HG03378 (cell line): ENCODE measurements around the gene RIN3.
"Not testable (repeated sequence)": the region's sequence is repeated elsewhere in the genome, so short reads cannot be mapped to it uniquely, and the experiment has no call there.

ENCODE experiments used
- ATAC-seq: cut with Tn5 transposase; IDR thresholded peaks from one replicate; pipeline ENCODE4 v1.9.1; 2021; ENCODE audit warnings: mild to moderate bottlenecking, moderate library complexity; ENCODE audit not compliant: unreplicated experiment

RIN3 gene

DNA sequence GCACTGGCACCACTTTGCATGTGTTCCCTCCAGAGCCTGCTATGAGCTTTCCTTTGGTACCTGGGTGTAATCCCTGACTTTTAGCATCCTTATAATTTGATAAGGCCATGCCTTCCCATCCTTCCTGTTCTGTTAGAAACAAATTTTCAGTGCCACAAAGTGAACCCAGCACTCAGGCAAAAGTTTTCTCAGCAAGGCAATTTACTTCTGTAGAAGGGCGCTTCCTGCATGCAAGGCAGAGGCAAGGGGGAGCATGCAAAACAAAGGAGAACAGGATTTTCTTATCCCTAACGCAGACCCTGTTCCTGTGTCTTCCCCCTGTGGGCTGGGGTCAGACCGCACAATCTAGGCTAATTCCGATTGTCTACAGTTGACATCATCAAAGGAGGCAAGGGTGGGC is 108.7 kb downstream of the RIN3 start:
- ATAC-seq: no peak

DNA sequence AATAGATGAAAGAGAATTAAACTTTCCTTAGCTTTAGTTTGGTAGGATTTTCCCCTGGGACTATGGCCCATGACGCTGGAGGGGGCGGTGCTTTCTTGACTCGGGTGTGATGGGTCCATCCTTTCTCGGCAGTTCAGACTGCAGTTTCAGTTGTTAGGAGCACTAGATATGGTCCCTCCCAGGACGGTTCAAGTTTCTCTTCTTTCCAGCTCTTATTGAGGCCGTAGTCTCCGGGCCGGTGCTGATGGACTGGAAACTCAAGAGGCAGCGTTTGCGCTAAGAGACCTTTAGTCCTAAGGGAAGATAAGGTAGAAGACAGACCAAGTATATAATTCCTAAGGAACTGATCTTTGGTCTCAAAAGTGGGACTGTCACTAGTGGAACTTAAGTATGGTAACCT is 111.2 kb downstream of the RIN3 start:
- ATAC-seq: no peak

DNA sequence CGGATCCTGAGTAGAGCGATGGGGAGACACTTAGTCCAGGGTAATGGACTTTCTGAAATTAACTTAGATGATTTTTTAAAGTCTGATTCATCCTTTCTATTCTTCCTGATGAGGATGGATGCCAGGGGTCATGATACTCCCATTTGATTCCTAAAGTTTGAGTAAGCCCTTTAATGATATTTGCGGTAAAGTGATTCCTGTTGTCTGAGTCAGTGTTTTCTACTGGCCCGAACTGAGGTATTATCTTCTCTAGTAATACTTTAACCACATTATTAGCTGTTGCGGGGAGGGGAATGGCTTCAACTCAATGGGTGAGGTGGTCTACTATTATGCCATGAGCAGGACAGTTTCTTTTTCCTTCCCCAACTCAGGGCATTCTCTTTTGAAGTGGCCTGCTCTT is 111.6 kb downstream of the RIN3 start:
- no peak for ATAC-seq

DNA sequence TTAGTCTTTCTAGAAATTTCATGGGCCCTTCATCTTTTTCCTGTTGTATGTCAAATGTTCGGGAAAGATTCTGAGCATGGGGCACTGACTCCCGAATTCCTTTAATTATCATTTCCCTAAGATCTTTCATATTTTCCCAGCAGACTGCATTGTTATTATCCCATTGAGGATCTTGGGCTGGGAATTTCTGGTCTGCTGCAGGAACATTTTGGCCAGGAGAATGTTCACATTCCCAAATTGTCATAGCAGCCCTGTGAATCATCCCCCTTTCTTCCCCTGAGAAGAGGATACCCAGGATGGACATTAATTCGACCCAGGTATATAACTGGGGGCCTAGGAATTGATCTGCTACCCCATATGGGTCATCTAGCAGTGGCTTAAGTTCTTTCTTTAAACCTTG is 112.5 kb downstream of the RIN3 start:
- ATAC-seq: no peak

DNA sequence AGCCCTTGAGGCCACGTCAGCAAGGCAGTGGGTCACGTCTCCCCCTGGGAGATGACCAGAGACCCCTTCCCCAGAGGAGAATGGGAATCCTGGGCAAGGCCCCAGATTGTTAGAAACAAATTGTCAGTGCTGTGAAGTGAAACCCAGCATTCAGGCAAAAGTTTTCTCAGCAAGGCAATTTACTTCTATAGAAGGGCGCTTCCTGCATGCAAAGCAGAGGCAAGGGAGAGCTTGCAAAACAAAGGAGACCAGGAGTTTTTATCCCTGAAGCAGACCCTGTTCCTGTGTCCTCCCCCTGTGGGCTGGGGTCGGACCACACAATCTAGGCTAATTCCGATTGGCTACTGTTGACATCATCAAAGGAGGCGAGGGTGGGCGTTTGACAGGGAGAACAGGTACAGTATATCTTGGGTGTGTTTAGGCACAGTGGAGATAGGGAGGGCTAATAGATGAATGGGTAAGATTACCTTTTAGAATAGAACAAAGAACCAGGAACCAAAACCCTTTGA is 114.2 kb downstream of the RIN3 start:
- no peak for ATAC-seq

DNA sequence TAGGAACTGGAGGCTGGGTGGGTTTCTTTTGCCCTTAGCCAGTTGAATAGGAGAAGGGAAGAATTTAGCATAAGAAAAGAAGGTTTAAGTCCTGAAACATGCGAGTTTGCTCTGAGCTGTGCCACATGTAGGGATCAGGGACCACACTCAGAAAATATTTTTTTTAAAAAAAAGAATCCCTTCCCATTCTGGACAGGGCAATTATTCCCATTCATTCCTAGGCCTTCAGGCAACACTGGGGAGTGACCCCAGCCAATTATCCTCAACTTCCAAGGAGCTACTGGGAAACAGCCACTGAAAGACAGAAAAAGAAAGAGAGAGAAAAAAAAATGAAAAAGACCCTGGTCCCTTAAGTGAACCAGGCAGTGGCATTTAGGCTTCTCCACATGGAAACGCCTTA is 115.1 kb downstream of the RIN3 start:
- no peak for ATAC-seq

DNA sequence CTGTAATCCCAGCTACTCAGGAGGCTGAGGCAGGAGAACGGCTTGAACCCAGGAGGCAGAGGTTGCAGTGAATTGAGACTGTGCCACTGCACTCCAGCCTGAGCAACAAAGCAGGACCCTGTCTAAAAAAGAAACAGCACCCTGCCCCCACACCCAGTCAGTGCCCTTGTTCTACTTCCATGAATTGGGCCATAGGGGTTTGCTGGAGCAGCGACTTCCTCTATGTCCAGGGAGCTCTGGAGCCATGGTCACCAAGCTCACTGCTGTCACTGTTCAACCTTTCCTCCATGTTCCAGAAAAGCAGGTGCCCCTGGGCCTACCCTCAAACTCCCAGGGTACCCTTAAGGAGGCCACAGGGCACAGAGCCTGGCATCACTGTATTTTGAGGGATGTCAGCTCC is 116.8 kb downstream of the RIN3 start:
- ATAC-seq: no peak

- no peak for ATAC-seq
Measured at GRCh38 chr14:92631098-92631497, 117.5 kb downstream of the RIN3 start.

DNA sequence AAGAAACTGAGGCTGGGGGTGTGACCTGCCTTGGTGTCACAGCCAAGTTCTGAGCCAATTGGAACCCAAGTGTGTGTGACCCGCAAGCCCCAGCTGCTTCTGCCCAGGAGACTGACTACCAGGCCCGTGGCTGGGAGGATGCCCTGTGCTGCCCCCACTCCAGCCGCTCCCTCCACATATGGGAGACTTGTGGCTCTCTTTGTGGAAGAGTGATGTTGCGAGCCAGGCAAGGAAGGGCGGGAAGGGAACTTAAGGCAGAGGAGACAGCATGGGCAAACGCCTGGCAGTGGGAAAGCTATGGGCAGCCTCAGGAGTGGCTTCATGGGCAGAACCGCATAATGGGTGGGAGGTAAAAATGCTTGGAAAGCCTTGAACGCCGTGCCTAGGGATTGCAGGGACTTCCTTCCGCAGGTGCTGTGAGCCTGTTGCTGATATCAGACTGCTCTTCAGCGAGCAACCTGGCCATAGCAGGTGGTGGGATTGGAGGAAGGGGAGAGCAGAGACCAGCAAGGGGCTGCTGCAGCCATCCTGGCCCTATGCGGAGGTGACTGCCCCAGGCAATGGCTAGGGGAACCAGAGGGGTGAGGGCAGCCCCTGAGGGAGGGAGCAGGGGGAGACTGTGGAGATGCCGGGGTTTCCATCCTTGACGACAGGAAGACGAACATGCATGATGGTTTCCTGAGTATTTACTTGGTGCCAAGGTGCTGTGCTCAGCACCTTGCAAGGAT is 119.1 kb downstream of the RIN3 start:
- no peak for ATAC-seq

- no peak for ATAC-seq
Measured at GRCh38 chr14:92633274-92633616, 119.7 kb downstream of the RIN3 start.

GRCh38 chr14:92633724-92634123 is 120.1 kb downstream of the RIN3 start:
- ATAC-seq: no peak

DNA sequence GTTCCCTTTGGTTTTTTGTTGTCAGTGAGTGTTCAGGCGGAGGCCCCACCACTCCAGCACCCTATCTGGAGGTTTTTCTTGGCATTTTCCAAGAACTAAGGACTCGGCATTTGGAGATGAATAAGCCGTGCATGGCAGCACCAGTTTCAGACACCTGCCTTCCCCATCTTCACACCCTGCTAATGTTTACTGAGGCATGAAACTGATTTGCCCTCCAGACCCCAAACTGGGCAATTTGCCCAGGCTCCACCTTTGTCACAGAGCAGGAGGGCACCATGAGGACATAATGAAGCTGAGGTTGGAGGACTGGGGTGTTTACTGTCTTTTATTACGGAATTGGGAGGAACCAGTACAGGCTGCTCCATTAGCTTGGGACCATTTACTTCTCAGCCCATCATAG is 121.5 kb downstream of the RIN3 start:
- no peak for ATAC-seq

DNA sequence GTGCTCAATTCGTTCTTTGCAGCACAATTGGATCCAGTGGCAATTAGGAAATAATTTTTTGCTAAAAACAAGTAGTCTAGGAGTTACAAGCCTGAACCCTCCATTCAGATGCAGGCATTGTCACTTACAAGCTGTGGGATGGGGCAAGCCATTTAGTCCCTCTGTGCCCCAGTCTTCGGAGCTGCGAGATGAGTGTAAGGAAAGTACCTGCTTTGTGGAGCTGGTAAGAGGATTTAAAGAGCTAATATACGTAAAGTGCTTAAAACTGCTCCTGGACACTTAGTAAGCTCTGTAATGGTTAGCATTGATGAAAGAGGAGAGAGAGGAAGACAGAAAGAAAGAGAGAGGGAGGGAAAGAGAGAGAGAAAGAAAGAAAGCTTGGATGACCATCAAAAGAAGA is 122.3 kb downstream of the RIN3 start:
- no peak for ATAC-seq

GRCh38 chr14:92637228-92637627 is 123.6 kb downstream of the RIN3 start:
- ATAC-seq: no peak

DNA sequence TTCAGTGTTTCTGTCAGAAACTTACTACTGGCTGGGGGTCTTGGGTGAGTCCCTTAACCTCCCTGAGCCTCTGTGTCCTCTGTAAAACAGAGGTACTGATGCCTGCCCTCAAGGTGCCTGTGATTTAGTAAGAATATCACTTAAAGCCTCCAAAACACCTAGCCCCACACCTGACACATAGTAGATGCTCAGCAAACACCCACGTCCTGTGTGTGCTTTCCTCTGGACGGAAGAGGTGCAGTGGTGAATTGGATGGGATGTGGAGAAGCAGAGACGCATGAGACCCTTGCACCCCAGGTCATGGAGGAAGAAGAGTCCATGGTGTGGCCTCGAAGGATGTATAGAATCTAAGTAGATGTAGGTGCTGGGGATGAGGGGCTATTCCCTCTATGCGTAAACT is 124.3 kb downstream of the RIN3 start:
- no peak for ATAC-seq

- ATAC-seq: no peak
Measured at GRCh38 chr14:92638266-92638665, 124.7 kb downstream of the RIN3 start.

- ATAC-seq: no peak
Measured at GRCh38 chr14:92638904-92639303, 125.3 kb downstream of the RIN3 start.

DNA sequence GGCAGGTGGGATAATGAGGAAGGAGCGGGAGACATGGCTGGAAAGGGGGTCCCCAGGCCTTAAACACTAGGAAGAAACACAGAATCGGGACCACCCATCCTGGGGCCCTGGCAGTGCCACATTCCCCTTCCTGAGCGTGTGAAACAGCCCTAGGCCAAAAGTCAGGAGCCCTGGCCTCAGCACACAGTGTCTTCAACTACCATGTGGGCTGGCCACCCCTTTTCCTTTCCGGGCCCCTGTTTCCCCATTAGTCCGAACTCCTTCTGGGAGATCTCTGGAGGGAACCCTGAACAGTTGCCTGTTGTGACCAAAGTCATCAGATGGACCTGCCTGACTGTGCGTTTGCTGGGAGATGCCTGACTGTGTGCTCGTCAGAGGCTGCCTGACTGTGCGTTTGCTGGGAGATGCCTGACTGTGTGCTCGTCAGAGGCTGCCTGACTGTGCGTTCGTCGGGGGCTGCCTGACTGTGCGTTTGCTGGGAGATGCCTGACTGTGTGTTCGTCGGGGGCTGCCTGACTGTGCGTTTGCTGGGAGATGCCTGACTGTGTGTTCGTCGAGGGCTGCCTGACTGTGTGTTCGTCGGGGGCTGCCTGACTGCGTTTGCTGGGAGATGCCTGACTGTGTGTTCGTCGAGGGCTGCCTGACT is 126.0 kb downstream of the RIN3 start:
- ATAC-seq: not testable (repeated sequence)

DNA sequence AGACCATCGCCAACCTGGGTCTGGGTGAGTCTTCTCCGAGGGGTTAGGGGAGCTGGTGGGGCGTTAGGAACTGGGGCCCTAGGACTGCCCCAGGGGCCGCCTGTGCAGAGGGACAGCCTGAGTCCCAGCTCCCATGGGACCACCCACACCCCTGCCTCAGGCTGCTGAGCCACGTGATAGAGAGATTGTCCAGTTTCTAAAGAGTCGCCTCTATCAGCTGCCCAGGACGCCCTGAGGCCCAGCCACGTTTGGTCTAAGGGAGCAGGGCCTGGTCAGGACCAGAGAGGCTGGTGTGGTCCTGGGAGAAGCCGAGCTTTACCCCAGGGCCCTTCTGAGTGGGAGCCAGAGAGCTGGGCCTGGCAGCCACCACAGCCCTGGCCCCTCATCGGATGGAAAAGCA is 127.7 kb downstream of the RIN3 start:
- ATAC-seq: no peak

DNA sequence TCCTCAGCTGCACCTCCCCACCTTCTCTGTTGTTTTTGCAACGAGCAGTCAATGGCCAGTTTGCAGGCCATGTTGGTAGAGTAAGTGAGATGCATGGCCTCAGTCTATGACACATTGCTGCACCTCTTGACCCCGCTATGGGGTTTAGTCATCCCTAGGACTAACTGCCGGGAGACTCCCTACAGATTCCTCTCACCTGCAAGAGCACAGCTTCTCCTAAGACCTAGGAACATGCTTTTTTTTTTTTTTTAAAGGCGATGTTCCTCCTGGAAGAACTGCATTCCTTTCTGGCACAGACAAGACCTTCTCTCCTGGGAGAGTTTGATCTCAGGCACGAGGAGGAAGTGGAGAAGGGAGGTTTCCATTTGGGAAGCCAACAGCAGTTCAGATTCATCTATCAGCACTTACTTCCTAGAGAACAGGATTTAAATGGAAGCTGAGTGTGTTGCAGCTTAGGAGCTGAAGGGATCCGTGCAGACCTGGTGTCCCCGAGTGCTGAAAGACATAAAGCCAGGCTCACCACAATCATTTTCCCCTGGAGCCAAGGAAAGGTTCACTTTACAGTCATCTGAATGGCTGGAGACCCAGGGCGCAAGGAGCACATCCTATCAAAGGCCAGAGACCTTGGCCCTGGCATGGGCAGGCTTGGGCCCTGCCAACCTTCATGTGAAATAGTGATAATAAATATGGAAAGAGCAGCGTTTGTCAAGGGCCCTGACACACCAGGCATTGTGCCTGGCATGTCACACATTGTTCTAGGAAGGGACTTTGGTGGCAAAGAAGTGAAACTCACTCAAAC is 130.8 kb downstream of the RIN3 start:
- no peak for ATAC-seq

GRCh38 chr14:92644970-92645515 is 131.5 kb downstream of the RIN3 start:
- ATAC-seq: no peak
